LHCN-M2 (cell line): ENCODE measurements around the gene PIGZ. TPM values are rescaled to one million over a fixed set of nuclear protein-coding genes. Genes with fewer than 3 reads are reported as not detected.
A peak's percentile ranks its signal among the peaks of the same experiment; 100 is the strongest.

ENCODE experiments used
- DNase-seq: peaks from one replicate; pipeline ENCODE4 v3.0.0-alpha.2; 2012; ENCODE audit warnings: low read depth
- total RNA-seq: library from RNA; depleted of rRNA; stranded (reverse); fragments of >200 nt; gene quantifications from 2 replicates; pipeline ENCODE4 v1.2.3, GENCODE V29; 2014

PIGZ gene
- total RNA-seq, 1 experiment from 2014 or later: 2.4 TPM

DNA sequence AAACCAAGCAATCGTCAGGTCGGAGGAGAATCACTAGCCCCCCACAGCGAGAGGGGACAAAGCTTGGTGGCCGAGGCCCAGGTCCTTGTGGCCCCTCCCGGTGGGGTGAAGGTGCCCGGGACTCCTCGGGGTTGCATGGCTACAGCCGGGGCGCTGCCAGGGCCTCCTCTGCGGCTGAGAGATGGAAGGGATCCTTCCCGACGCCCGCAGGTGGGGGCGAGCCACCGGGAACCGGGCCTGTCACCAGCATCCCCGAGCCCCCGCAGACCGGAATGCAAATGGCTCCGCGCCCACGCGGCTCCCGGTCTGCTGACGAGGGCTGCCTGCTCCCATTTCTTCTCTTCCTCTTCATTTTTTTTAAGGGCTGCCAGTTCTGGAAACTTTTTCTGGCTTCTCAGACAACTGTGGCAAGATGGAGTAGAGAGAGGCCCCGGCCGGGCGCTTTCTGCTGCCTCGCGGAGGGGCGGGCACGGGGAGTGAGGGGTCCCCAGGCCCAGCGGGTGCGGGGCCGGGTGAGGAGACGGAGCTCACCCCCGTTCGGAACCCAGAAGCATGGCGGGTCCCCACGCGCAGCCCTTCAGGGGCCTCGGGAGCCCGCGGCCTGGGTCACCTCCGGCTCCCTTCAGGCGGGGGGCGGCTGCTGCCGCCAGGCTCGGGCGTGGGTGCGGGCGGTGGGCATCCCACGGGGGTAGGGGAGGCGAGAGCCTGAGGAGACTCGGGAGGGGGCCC is 33.5 kb upstream of the PIGZ start:
- no peak for DNase-seq

DNA sequence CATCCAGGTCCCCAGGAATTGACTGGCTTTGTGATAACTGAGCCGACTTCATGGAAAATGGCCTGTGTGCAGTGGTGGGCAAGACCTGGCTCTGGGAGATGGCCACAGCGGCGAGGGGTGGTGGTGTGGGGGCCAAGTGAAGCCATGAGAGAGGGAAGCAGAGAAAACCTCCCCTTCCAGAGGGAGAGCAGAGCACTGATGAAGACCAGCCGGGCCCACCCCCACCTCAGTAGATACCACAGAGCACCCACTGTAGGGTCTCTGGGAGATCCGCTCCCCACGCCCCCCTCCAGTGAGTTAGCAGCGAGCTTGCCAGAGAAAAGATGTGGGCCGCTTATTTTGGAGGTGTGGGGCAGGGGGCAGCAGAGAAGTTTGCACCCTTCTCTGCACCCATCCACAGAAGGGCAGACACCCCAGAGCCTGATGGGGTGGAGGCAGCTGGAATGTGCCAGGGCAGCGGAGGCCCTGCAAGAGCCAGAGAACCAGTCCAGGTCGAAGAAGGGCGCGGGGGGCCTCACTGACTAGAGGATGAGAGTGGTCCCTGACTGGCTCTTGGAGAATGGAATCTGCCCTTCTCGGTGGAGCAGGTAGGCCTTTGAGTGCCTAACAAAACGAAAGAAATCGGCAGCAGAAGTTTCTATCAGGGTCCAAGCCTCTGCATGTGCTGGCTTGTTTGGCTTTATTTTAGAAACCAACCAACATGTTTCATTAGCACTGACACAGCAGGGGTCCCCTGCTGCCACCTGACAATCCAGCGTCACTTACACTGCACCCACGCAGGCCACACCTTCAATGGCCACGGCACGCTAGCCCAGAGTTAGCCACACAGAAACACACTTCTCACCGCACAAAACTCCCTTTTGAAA is 32.7 kb upstream of the PIGZ start:
- no peak for DNase-seq

DNA sequence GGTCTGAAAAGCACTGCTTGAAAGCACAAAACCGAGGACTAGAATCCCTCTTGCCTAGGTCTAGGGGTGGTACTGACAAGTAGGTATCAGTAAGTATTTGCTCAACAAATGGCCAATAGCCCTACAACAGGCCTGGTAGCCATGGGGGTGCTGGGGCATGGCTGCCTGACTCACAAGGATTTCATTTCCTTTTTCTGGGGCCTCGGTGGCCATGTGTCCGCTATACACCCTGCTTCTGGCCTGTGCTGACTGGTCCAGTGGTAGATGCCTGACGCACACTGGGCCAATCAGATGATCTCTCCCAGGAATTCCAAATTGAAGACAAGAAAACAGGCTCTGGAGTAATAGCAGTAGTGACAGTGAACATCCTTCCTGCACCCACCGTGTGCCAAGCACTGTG is 31.6 kb upstream of the PIGZ start:
- DNase-seq: peak; percentile 15

DNA sequence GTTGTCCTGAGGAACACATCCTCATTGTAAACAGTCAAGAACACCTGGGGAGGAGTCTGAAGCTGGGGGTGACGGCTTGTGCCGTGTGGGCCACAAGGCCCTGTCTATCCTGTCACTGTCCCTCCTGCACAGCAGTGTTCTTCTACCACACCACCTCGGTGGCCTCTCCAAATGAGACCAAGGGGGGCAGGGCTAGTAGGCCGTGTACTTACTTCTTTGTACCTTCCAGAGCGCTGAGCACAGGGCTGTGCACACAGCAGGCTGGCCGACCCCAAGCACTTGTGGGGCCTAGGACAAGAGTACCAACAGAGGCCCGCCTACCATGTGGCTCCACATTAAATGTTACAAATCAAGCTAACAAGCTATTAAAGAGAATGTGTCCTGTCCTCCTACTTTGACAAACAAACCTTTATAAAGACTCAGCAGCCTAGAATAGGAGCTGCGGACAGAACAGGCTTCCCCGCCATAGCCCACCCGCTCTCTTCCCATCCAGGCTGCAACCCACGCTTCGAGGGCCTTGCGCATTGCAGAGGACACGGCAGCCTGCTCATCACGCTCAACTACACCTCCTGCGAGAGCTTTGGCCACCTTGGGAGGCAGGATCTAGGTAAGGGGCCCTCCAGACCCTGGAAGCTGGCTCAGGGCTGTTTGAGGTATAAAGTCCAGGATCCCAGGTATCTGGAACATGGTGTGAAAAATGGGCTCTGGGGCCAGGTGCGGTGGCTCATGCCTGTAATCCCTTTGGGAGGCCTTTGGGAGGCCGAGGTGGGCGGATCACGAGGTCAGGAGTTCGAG is 30.5 kb upstream of the PIGZ start:
- no peak for DNase-seq

DNA sequence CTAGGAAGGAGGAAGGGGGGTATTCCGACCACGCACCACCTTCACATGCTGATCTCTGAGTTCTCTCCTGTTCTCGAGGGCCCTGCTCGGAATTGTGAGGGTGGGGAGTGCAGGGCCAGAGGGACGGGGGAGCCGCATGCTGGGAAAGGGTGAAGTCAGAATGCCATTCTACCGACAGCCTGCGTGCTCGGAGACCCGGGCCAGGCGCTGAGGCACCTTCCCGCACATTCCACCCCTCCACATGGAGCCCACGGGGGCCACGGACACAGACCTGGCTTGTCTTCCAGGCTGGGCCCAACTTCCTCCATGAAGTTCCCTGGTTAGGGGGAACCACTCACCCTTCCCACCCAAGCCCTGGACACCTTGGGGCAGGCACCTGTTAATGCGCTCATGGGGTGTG is 28.7 kb upstream of the PIGZ start:
- no peak for DNase-seq

DNA sequence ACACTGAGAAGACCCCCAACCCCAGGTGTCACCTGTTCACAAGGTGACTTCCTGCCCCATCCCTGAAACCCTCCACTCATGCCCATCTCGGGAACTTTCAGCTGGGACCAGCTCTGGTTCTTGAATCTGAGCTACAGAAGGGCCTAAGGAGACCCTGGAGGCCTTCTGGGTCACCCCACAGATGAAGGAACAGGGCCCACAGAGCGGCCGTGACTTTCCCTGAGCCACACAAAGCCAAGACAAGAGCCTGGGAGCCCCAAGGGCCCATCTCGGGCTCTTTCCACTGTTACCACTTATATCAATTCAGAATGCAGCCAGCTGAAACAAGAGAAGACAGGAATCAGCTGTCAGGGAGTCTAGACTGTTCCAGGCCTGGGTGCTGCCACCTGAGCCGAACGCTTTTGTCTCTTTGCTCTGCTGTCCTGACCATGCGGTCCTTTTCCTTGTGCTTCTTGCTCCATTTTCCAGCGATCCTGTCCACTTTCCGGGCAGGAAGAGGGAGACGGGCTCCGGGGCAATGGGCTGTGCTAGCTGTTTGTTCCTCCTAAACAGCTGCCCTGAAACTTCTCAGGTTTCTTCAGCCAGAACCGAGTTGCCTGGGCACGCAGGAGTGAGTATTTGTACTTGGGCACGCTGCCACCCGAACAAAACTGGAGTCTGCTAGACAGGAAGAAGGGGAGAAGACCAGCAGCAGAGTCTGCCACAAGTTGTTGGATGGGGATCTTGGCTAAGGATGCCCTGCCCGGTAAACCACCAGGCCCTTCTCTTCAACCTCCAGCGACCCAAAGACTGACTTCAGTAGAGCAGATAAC is 28.0 kb upstream of the PIGZ start:
- peak; percentile 32 for DNase-seq

DNA sequence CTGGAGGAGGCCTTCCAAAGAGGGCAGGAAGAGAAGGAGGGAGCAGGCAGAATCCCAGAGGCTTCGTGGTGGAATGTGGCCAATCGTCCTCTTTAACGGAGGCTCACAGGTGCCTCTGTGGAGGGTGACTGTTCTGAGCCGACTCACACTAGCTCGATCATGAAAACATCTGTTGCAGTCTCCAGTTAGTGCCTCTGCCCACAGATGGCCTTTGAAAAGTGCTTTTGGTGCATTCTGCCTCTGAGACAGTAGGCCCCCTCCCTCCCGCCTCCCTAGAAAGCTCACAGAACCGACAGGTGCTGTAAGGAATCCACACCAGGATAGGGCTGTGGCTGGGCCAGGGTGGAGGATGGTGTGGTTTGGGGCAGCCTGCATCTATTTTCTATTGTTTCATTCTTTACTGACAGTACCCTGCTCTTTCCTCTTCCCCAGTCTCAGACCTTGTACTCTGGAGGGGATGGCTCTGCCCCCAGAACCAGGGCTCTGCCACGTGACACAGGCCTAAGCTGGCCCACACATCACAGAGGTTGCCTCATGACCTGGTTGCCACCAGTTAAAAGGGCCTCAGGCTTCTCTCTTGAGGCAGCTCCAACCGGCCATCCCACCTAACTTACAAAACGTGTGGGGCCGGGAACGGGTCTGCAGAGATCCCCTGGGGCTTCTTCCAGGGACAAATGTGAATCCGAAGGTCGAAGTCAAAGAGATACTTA is 27.2 kb upstream of the PIGZ start:
- DNase-seq: peak; percentile 85

DNA sequence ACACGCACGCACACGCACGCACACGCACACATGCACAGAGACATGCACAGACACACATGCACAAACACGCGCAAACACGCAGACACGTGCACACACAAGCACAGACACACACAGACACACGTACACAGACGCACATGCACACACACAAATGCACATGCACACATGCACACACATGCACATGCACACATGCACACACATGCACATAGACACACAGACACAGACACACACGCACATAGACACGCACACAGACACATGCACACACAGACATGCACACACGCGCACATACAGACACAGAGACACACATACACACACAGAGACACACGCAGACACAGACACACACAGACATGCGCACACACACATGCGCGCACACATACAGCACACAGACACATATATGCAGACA is 26.4 kb upstream of the PIGZ start:
- no peak for DNase-seq

DNA sequence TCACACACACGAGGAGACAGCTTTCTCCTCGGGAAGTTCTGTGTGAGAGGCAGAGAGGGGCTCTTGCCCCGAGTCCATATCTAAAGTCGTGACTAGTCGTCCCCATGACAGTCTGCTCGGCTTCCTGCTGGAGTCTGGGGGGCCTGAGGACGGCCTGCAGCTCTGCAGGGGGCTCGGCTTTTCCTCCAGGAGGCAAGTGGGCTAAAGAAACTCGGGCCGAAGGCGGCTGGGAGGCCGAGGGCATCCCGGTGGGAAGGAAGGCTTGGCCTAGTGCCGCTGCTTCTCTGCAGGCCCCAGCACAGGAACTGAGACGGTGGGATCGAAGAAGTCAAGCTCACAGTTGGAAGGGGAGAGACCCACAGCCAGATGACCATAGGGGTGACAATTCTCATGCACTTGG is 25.4 kb upstream of the PIGZ start:
- DNase-seq: no peak

DNA sequence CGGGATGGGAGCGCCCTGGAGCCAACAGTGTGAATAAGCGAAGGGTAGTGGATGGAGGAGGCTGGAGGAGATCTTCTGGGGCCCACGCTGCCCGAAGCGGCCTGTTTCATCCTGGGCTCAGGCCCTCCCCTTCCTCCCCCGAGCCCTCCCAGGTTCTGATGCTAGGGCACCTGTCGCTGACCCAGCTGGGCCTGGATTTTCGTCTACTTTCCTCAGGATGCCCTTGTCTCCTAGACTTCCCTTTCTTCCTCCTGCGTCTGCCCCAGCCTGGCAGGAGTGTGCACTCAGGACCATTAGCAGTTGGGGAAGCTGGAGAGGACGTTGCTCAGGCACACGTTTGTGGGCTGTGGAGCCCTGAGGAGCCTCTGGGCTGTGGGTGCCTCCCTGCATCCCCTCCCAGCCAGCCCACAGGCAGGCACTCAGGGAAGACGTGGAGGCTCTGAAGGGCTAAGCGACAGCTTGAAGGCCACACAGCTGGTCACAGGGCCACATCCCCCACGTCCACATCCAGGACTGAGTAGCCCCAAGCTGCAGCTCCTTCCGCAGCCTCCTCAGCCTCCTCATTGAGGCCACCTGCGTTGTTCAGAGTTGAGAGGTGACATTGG is 23.9 kb upstream of the PIGZ start:
- DNase-seq: no peak

DNA sequence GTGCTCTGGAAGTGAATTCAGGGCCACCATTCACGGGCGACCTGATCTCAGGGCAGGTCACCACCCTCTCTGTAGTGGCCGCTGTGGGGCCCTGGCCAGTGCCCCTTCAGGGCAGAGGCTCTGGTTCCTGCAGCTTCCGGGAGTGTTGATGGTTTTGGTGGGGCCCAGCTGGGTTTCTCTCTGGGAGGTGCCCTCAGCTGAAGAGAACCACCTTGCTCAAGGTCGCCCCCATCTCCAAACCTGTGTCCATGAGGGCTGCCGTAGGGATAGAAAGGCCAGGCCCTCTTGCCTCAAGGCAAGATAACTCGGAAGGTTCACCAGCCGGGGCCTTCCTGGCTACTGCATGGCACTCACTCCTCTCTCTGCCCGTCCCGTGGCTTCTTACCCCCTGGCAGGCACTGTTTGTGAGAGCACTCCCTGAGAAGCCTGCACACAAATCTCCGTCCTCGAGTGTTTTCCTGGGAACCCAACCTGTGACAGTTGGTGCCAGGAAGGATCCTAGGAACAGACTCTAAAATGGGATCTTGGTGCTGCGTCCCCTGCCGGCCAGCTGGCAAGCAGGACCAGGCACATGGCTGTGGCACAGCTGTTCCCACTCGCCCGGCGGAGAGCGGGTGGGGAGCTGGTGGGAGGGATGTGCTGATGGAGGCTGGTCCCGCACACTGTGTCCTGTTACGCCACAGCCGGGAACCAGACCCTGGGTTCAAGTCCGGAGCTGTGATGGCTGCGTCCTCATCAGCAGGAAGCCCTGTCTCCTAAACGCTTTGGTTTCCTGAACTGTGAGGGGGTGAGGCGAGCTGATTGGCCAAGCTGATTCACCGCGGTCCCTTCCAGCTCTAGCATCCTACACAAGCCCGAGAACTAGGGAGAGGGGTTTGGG is 23.2 kb upstream of the PIGZ start:
- no peak for DNase-seq

DNA sequence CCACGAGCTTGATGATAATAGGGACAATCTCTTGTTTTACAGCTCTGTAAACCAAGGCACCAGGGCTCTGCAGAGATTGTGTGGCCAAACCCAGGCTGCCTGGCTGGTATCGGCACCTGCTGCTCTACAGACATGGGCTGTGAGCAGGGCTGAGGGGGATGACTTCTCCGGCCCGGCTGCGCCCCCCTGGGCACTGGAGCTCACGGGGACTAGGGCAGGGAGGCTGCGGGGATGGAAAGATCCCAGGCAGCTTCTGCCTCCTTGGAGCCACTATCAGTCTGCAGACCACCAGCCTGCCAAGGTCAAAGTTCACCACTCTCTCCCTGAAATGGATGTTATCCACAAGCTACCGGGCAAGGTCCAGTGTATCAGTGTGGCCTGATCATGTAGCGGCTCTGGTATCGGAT is 22.0 kb upstream of the PIGZ start:
- DNase-seq: no peak

DNA sequence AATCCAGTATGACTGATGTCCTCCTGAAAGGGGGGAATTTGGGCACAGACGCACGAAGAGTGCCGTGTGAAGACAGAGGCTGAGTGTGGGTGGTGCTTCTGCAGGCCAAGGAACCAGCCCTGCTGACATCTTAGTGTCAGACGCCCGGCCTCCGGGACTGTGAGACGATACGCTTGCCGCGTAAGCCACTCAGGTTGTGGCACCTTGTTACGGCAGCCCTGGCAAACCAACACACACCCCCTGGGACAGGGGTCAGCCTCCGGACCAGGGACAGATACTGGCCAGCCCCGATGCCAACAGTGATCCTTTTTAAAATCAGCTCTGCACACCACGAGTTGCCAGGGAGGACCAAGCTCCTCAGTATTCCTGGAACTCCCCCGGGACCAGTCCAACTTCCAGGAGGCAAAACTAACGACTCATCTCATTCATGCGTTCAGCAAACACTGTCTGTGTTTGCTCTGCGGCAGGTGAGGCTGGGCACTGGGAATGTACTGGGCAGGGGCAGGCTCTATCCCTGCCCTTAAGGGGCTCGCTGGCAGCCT is 21.2 kb upstream of the PIGZ start:
- DNase-seq: no peak

DNA sequence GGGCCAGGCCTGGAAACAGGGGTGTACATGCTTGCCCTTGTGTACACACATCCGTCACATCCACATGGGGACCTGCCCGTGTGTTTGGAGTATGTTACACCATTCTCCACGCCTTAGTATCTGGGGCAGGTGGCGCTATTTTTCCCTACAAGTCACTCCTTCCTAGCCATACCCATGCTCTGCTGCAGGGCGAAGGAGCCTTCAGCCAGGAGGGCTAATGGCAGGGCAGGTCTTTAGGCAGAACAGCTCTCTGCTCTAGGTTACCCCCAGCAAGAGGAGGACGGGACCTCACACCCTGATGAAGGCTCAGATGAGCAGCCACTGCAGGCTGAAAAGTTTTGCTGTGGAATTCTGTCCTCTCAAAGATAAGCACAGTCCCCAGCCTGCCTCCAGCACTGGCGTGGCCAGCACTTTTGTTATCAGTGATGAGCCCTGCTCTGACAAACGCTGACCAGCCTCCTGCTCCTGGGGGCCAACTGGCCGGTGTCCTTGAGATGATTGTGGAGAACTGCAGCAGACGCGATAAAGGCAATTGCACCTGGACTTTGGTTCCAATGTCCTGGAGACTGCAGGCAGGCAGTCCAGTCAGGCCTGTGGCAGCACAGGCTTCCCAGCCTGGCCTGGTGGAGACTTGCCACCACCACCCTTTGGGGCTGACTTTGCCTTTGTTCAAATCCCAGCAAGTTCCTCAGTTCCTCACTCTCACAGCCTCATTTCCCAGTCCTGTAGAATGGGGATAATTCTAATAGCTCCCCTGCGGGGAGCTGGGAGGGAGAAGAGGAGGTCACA is 19.8 kb upstream of the PIGZ start:
- no peak for DNase-seq

DNA sequence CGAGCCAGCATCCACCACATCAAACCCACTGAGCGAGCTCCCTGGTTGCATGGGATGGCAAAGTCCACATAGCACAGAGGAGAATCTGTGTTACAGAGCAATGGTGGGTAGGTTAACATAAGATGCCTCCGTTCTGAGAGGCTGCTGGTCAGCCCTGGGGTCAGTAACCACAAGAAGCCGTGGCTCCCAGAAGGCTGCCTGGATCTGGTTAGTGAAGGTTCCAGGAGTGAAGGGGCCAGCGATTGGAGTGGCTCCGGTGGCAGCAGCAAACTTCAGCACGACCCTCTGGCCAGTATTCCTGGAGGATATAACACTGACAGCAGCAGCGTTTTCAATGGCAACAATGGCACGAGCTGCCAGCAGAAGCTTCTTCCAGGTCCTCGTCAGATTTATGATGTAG is 18.4 kb upstream of the PIGZ start:
- no peak for DNase-seq

DNA sequence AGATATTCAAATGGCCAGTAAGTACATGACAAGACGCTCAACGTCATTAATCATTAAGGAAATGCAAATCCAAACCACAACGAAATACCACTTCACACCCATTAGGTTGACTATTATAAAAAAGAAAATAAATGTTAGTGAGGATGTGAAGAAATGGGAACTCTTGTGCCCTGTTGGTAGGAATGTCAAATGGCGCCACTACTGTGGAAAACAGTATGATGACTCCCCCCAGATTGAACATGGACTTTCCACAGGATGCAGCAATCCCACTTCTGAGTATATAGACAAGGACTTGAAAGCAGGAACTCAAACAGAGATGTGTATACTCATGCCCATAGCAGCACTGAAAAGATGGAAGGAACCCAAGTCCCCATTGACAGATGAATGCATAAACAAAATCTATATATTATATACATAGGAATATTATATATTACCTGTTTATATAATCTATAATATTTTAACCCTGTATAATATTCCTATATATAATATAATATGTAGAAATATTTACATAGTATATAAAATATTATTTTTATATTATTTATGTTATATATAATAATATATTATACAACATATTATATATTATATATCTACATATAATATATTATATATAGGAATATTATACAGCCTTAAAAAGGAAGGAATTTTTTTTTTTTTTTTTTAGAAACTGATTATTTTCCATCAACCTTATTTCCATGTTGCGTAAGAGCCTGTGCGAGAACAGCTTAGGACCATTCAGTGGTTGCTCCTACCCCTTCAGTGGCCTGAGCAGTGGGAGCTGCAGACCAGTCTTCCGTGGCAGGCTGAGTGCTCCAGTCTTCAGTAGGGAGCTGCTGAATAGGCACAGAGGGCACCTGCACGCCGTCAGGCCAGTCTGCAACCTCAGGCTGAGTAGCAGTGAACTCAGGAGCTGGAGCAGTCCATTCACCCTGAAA is 17.6 kb upstream of the PIGZ start:
- no peak for DNase-seq

DNA sequence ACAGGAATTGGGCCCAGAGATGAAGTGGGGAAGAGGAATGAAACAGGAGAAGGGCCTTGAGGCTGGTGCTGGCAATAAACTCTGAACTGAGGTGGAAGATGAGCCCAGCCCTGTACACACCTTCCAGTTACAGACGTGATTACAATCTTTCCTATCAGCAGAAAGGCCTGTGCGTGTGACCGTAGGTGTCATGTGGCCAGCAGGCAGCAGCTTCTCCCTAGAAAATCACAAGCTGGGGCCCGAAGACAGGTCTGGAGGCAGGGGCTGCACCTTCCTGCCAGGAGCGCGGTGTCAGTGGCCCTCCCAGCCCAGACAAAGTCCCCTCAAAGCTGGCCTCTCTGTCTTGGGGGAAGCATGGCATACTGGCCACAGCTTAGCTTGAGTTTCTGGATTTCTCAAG is 16.7 kb upstream of the PIGZ start:
- no peak for DNase-seq
